Stimulated activated CD8-positive, alpha-beta memory T cell treated with anti-CD3 and anti-CD28 coated beads, Interleukin-7, amount 100 ng/mL, for 4 hours (primary cell): ENCODE data around the gene AGBL1.

Experiments
- DNase-seq, 2 donors: peaks; one replicate each; pipeline ENCODE4 v3.0.0-alpha.2; 2020; ENCODE audit warnings: low read depth in 2 of 2

AGBL1 gene

GRCh38 chr15:86163816-86164215 is 84.1 kb downstream of the AGBL1 start:
- DNase-seq, result no peak

GRCh38 chr15:86164232-86164898 is 84.7 kb downstream of the AGBL1 start:
- DNase-seq, result no peak

GRCh38 chr15:86165265-86166211 is 85.9 kb downstream of the AGBL1 start:
- DNase-seq, result no peak

GRCh38 chr15:86167841-86168240 is 88.2 kb downstream of the AGBL1 start:
- no peak for DNase-seq

- no peak for DNase-seq
Observed at GRCh38 chr15:86178845-86179244, 99.2 kb downstream of the AGBL1 start.

- no peak for DNase-seq
Observed at GRCh38 chr15:86183596-86184491, 104.2 kb downstream of the AGBL1 start.

GRCh38 chr15:86193716-86194380 is 114.2 kb downstream of the AGBL1 start:
- no peak for DNase-seq

GRCh38 chr15:86197770-86198169 is 118.1 kb downstream of the AGBL1 start:
- DNase-seq, result no peak

- DNase-seq, result no peak
Observed at GRCh38 chr15:86199467-86200145, 119.9 kb downstream of the AGBL1 start.

- DNase-seq, result no peak
Observed at GRCh38 chr15:86201313-86202008, 121.8 kb downstream of the AGBL1 start.

- DNase-seq, result no peak
Observed at GRCh38 chr15:86203462-86203861, 123.8 kb downstream of the AGBL1 start.

GRCh38 chr15:86205096-86205495 is 125.4 kb downstream of the AGBL1 start:
- no peak for DNase-seq

GRCh38 chr15:86213420-86213819 is 133.7 kb downstream of the AGBL1 start:
- DNase-seq, result no peak

- no peak for DNase-seq
Observed at GRCh38 chr15:86213888-86214287, 134.2 kb downstream of the AGBL1 start.

- DNase-seq, result no peak
Observed at GRCh38 chr15:86221119-86221518, 141.4 kb downstream of the AGBL1 start.

GRCh38 chr15:86229306-86229705 is 149.6 kb downstream of the AGBL1 start:
- DNase-seq, result no peak

- no peak for DNase-seq
Observed at GRCh38 chr15:86229936-86230335, 150.3 kb downstream of the AGBL1 start.

- DNase-seq, result no peak
Observed at GRCh38 chr15:86231864-86232721, 152.4 kb downstream of the AGBL1 start.

- no peak for DNase-seq
Observed at GRCh38 chr15:86235667-86236066, 156.0 kb downstream of the AGBL1 start.
